ENCODE measurements around the gene UVRAG. TPM values are rescaled to one million over a fixed set of nuclear protein-coding genes. Genes with fewer than 3 reads are reported as not detected.

Gene UVRAG
- total RNA-seq, 6 donors from 2014 or later = 23.3 to 72.3 (median 28.5) TPM

GRCh38 chr11:76173663-76174062 lies 358.7 kb downstream of the UVRAG start:
- no peak for TF ChIP-seq POLR2AphosphoS5 (IDR thresholded peaks at IDR 0.05)
- TF ChIP-seq EP300 (IDR thresholded peaks at IDR 0.05) = no peak
- no peak for TF ChIP-seq CTCF (IDR thresholded peaks at IDR 0.05)
- no peak for TF ChIP-seq POLR2A (IDR thresholded peaks at IDR 0.05)
- no peaks in the 10 kb centered on the region for H3K27me3 ChIP-seq
- WGBS, 2 donors = 78 to 82% methylated on average over 8 of the region's 8 CpGs
- H3K9me3 ChIP-seq = no peaks in the 10 kb centered on the region
- H3K36me3 ChIP-seq = no peaks in the 10 kb centered on the region
- no peak for DNase-seq
- no peak for ATAC-seq (ENCODE audit: low FRiP score in 2 of 2)
- no peak overlapping the region for H3K4me3 ChIP-seq
- no peaks in the 10 kb centered on the region for H3K4me1 ChIP-seq
- H3K27ac ChIP-seq = no peak overlapping the region

- H3K4me3 ChIP-seq = no peak overlapping the region
- 92% methylated on average over 5 of the region's 5 CpGs for WGBS, 2 donors
- DNase-seq = no peak
- H3K4me1 ChIP-seq = no peaks in the 10 kb centered on the region
- H3K9me3 ChIP-seq = no peaks in the 10 kb centered on the region
- no peak for TF ChIP-seq CTCF (IDR thresholded peaks at IDR 0.05)
- no peak for TF ChIP-seq POLR2A (IDR thresholded peaks at IDR 0.05)
- ATAC-seq (ENCODE audit: low FRiP score in 2 of 2) = no peak
- H3K36me3 ChIP-seq = no peaks in the 10 kb centered on the region
- no peaks in the 10 kb centered on the region for H3K27me3 ChIP-seq
- H3K27ac ChIP-seq = no peak overlapping the region
Observed at GRCh38 chr11:76174330-76174729, 359.3 kb downstream of the UVRAG start.

GRCh38 chr11:76175783-76176182 lies 360.8 kb downstream of the UVRAG start:
- no peaks in the 10 kb centered on the region for H3K36me3 ChIP-seq
- DNase-seq (no peak), ATAC-seq (ENCODE audit: low FRiP score in 2 of 2) (no peak)
- H3K27ac ChIP-seq = no peak overlapping the region
- H3K4me3 ChIP-seq = no peak overlapping the region
- TF ChIP-seq EP300 (IDR thresholded peaks at IDR 0.05) (no peak), POLR2AphosphoS5 (IDR thresholded peaks at IDR 0.05) (no peak), POLR2A (IDR thresholded peaks at IDR 0.05) (no peak), CTCF (IDR thresholded peaks at IDR 0.05) (no peak)
- H3K27me3 ChIP-seq = no peaks in the 10 kb centered on the region
- no peaks in the 10 kb centered on the region for H3K9me3 ChIP-seq
- H3K4me1 ChIP-seq = no peaks in the 10 kb centered on the region
- 70 to 90% methylated on average over 4 of the region's 4 CpGs for WGBS, 2 donors

- no peak for ATAC-seq (ENCODE audit: low FRiP score in 2 of 2)
- WGBS, 2 donors = 80 to 95% methylated on average over 8 to 9 of the region's 9 CpGs
- no peaks in the 10 kb centered on the region for H3K36me3 ChIP-seq
- no peaks in the 10 kb centered on the region for H3K4me1 ChIP-seq
- no peak for DNase-seq
- TF ChIP-seq EP300 (IDR thresholded peaks at IDR 0.05) = no peak
- TF ChIP-seq POLR2AphosphoS5 (IDR thresholded peaks at IDR 0.05) = no peak
- no peak for TF ChIP-seq POLR2A (IDR thresholded peaks at IDR 0.05)
- no peak for TF ChIP-seq CTCF (IDR thresholded peaks at IDR 0.05)
- H3K27ac ChIP-seq = no peak overlapping the region
- no peak overlapping the region for H3K4me3 ChIP-seq
- no peaks in the 10 kb centered on the region for H3K27me3 ChIP-seq
- no peaks in the 10 kb centered on the region for H3K9me3 ChIP-seq
Observed at GRCh38 chr11:76176463-76176862, 361.5 kb downstream of the UVRAG start.

- WGBS, 2 donors = 67 to 93% methylated on average over 5 to 6 of the region's 6 CpGs
- Histone ChIP-seq H3K4me1 (no peaks in the 10 kb centered on the region), H3K27me3 (no peaks in the 10 kb centered on the region), H3K4me3 (no peak overlapping the region), H3K36me3 (no peaks in the 10 kb centered on the region), H3K9me3 (no peaks in the 10 kb centered on the region), H3K27ac (no peak overlapping the region)
- ATAC-seq (ENCODE audit: low FRiP score in 2 of 2) (no peak), DNase-seq (no peak)
- no peak for TF ChIP-seq POLR2A (IDR thresholded peaks at IDR 0.05)
- no peak for TF ChIP-seq POLR2AphosphoS5 (IDR thresholded peaks at IDR 0.05)
- TF ChIP-seq CTCF (IDR thresholded peaks at IDR 0.05) = no peak
- no peak for TF ChIP-seq EP300 (IDR thresholded peaks at IDR 0.05)
Observed at GRCh38 chr11:76177250-76177686, 362.3 kb downstream of the UVRAG start.

Data from upper lobe of left lung (tissue), 6 donors.